Stimulated activated memory B cell treated with anti-CD40 and anti-IgM and Interleukin-4, amounts not matched to agents 10 μg/mL and 1 μg/mL and 100 μg/mL, for 72 hours (primary cell): ENCODE results near the gene TRAK2.
A peak's percentile ranks its signal among the peaks of the same experiment; 100 is the strongest.
"Not testable (repeated sequence)": the region's sequence is repeated elsewhere in the genome, so short reads cannot be mapped to it uniquely, and the experiment has no call there.

Source experiments
- ATAC-seq: fragments of 150-1000 bp; cut with Tn5 transposase; 2 replicates; pipeline ENCODE4 v1.10.0; 2021
- H3K27ac Mint-ChIP-seq: one replicate; pipeline ENCODE4 v1.8.0; 2022; ENCODE audit warnings: mild to moderate bottlenecking, mixed read lengths
- H3K27me3 Mint-ChIP-seq: one replicate; pipeline ENCODE4 v1.8.0; 2022; ENCODE audit warnings: mixed read lengths
- H3K36me3 Mint-ChIP-seq: one replicate; pipeline ENCODE4 v1.8.0; 2022; ENCODE audit warnings: mixed read lengths
- H3K4me1 Mint-ChIP-seq: one replicate; pipeline ENCODE4 v1.8.0; 2022; ENCODE audit warnings: mixed read lengths
- H3K4me3 Mint-ChIP-seq: one replicate; pipeline ENCODE4 v1.8.0; 2022; ENCODE audit warnings: mild to moderate bottlenecking, moderate library complexity, mixed read lengths
- H3K9me3 Mint-ChIP-seq: one replicate; pipeline ENCODE4 v1.8.0; 2022; ENCODE audit warnings: mixed read lengths

The TRAK2 gene, protein sequence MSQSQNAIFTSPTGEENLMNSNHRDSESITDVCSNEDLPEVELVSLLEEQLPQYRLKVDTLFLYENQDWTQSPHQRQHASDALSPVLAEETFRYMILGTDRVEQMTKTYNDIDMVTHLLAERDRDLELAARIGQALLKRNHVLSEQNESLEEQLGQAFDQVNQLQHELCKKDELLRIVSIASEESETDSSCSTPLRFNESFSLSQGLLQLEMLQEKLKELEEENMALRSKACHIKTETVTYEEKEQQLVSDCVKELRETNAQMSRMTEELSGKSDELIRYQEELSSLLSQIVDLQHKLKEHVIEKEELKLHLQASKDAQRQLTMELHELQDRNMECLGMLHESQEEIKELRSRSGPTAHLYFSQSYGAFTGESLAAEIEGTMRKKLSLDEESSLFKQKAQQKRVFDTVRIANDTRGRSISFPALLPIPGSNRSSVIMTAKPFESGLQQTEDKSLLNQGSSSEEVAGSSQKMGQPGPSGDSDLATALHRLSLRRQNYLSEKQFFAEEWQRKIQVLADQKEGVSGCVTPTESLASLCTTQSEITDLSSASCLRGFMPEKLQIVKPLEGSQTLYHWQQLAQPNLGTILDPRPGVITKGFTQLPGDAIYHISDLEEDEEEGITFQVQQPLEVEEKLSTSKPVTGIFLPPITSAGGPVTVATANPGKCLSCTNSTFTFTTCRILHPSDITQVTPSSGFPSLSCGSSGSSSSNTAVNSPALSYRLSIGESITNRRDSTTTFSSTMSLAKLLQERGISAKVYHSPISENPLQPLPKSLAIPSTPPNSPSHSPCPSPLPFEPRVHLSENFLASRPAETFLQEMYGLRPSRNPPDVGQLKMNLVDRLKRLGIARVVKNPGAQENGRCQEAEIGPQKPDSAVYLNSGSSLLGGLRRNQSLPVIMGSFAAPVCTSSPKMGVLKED

DNA sequence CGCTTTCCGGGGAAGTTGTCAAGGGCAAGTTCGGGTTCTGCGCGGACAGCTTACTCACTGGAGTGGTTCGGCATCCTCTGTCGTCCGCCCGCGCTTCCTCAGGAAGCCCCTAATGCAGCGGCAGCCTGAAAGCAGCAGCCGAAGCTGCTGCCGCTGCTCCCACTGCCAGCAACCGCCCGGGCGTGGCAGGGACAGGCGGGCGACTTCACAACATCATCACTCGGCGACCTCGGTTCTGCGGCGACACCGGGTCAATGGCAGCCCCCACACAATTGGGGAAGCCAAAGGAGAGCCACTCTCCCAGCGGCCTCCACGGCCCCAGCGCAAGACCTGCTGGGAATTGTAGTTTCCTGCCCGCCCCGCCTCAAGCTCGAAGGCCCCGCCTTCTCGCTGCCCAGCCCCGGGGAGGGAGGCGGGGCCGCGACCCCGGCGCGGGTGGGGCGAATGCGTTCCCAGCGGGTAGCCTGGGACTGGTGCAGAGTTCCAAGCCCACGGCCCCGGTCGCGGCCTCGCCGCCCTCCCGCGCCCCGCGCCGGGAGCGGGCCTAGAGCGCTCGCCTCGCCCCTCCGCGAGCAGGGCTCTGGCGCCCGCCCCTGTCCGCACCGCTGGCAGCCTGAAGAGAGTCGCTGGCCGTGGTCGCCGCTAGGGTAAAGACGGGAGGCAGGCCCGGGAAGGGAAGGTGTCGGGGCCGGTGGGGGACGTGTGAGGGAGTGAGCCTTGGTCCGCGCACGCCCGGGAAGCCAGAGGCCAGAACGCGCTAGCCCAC lies at the start of gene TRAK2, which contains the start of gene STRADB:
TRAK2 (minus strand) TSS at position 167 of the 766 bp plus-strand sequence. CDS start 30,951 bp downstream, outside the sequence.
STRADB (plus strand) TSS at position 449 of the 766 bp plus-strand sequence. CDS start 3,101 bp downstream, outside the sequence.
- H3K27ac Mint-ChIP-seq, result peak within 1 kb of the TSS; percentile 94
- H3K36me3 Mint-ChIP-seq, result no peaks in the 10 kb centered on the region
- no peaks in the 10 kb centered on the region for H3K9me3 Mint-ChIP-seq
- ATAC-seq, result peak; percentile 97
- H3K27me3 Mint-ChIP-seq, result no peaks in the 10 kb centered on the region
- peaks cover 14% of the 10 kb centered on the region for H3K4me1 Mint-ChIP-seq
- peak within 1 kb of the TSS; percentile 97 for H3K4me3 Mint-ChIP-seq

- Mint-ChIP-seq H3K36me3 (peaks cover 29% of the 10 kb centered on the region), H3K4me3 (no peak overlapping the region), H3K4me1 (no peaks in the 10 kb centered on the region), H3K27ac (no peak overlapping the region), H3K9me3 (peaks cover 15% of the 10 kb centered on the region), H3K27me3 (no peaks in the 10 kb centered on the region)
- no peak for ATAC-seq
Measured at GRCh38 chr2:201500534-201500933, 49.3 kb upstream of the TRAK2 start.

DNA sequence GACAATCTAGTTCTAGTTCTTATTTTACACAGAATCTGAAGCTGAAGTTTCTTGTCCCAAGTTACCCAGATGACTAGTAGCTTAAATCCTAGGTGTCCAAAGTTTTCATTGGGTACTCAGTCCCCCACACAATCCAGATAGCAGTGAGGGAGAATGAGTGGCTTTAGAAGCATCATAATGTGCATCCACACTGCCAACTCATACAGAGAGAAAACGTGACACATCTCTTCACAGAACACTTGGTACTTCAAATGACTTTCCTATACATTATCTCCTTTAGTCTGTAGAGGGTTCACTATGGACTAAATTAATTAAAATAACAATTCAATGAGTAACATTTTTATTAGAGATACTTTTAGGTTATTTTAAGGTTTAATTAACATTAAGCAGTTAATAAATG lies 45.5 kb upstream of the TRAK2 start:
- Mint-ChIP-seq H3K4me1 (no peaks in the 10 kb centered on the region), H3K4me3 (no peak overlapping the region), H3K27me3 (no peaks in the 10 kb centered on the region), H3K27ac (no peak overlapping the region), H3K9me3 (peaks cover 3% of the 10 kb centered on the region), H3K36me3 (peaks cover 12% of the 10 kb centered on the region)
- ATAC-seq, result no peak

- no peak overlapping the region for H3K27ac Mint-ChIP-seq
- H3K4me1 Mint-ChIP-seq, result no peaks in the 10 kb centered on the region
- no peak overlapping the region for H3K4me3 Mint-ChIP-seq
- no peaks in the 10 kb centered on the region for H3K9me3 Mint-ChIP-seq
- ATAC-seq, result no peak
- H3K36me3 Mint-ChIP-seq, result no peaks in the 10 kb centered on the region
- H3K27me3 Mint-ChIP-seq, result peaks cover 9% of the 10 kb centered on the region
Measured at GRCh38 chr2:201490291-201490690, 39.0 kb upstream of the TRAK2 start.

GRCh38 chr2:201484805-201485204 lies 33.5 kb upstream of the TRAK2 start:
- Mint-ChIP-seq H3K36me3 (peaks cover 14% of the 10 kb centered on the region), H3K4me3 (no peak overlapping the region), H3K27ac (no peak overlapping the region), H3K9me3 (no peaks in the 10 kb centered on the region), H3K4me1 (no peaks in the 10 kb centered on the region), H3K27me3 (no peaks in the 10 kb centered on the region)
- ATAC-seq, result no peak

GRCh38 chr2:201483758-201484157 lies 32.5 kb upstream of the TRAK2 start:
- H3K4me1 Mint-ChIP-seq, H3K9me3 Mint-ChIP-seq, H3K27me3 Mint-ChIP-seq, H3K4me3 Mint-ChIP-seq, ATAC-seq, H3K27ac Mint-ChIP-seq: not testable (repeated sequence)
- peaks cover 15% of the 10 kb centered on the region for H3K36me3 Mint-ChIP-seq

DNA sequence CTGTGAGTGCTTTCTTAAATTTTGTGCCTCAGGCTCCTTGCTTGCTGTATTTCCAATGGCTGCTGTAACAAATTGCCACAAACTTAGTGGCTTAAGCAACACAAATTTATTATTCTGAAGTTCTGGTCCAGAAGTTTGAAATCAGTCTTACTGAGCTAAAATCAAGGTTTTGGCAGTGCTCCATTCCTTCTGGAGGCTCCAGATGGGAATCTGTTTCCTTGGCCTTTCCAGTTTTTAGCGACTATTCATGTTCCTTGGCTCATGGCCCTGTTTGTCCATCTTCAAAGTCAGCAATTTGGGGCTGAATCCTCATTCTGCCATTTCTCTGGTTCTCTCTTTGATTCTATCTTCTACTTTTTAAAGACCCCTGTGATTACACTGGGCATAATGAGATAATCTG lies 32.1 kb upstream of the TRAK2 start:
- no peaks in the 10 kb centered on the region for H3K9me3 Mint-ChIP-seq

GRCh38 chr2:201482543-201482942 lies 31.3 kb upstream of the TRAK2 start:
- no peaks in the 10 kb centered on the region for H3K9me3 Mint-ChIP-seq
- H3K27ac Mint-ChIP-seq, result no peak overlapping the region

More for the DNA sequence above, 32.1 kb upstream of the TRAK2 start:
- no peak for ATAC-seq
- no peak overlapping the region for H3K4me3 Mint-ChIP-seq
- peaks cover 19% of the 10 kb centered on the region for H3K36me3 Mint-ChIP-seq
- no peak overlapping the region for H3K27ac Mint-ChIP-seq
- H3K4me1 Mint-ChIP-seq, result no peaks in the 10 kb centered on the region
- no peaks in the 10 kb centered on the region for H3K27me3 Mint-ChIP-seq

DNA sequence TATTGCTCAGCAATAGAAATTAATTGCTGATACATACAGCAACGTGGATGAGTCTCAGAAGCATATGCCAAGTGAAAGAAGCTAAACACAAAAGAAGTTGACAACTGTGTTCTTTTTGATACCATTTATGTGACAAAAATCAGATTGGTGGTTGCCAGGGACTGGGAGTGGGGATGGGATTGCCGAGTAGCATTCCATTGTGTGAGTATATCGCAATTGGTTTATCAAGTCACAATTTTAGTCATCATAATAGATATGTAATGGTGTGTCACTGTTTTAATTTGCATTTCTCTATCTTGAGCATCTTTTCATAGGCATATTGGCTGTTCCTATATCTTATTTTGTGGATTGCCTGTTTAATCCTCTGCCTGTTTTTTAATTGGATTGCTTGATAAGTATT lies 21.2 kb upstream of the TRAK2 start:
- H3K9me3 Mint-ChIP-seq, result no peaks in the 10 kb centered on the region
- H3K36me3 Mint-ChIP-seq, result peaks cover 73% of the 10 kb centered on the region
- no peak for ATAC-seq
- no peak overlapping the region for H3K4me3 Mint-ChIP-seq
- no peaks in the 10 kb centered on the region for H3K27me3 Mint-ChIP-seq
- no peaks in the 10 kb centered on the region for H3K4me1 Mint-ChIP-seq
- no peak overlapping the region for H3K27ac Mint-ChIP-seq

More at GRCh38 chr2:201482543-201482942, 31.3 kb upstream of the TRAK2 start:
- H3K4me3 Mint-ChIP-seq, result no peak overlapping the region
- no peaks in the 10 kb centered on the region for H3K4me1 Mint-ChIP-seq
- H3K27me3 Mint-ChIP-seq, result no peaks in the 10 kb centered on the region
- H3K36me3 Mint-ChIP-seq, result peaks cover 25% of the 10 kb centered on the region
- no peak for ATAC-seq

DNA sequence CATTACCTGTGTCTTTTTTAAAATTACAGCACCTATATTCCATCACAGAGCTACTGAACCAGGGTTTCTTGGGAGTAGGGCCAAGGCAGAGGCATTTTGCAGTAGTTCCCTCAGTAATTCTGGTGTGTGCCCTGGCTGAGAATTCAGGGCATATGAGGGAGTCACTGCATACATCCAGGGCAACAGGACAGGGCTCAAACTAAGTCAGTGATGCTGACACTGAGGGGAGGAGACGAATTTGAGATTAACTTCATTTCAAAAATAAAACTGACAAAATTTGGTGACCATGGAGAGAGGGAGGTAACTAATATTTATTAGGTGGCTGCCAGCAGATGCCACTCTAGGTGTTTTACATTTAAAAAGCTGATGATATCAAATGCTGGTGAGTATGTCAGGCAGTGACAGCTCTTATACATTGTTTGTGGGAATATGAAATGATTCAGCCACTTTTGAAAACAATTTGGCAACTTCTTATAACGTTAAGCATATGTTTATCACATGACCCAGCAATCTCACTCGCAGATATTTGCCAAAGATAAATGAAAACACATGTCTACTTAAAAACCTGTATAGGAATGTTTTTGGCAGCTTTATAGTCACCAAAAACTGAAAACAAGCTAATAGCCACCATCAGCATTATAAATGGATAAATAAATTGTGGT lies 20.6 kb upstream of the TRAK2 start:
- Mint-ChIP-seq H3K4me3 (no peak overlapping the region), H3K27me3 (no peaks in the 10 kb centered on the region), H3K27ac (no peak overlapping the region), H3K36me3 (peaks cover 75% of the 10 kb centered on the region), H3K9me3 (no peaks in the 10 kb centered on the region), H3K4me1 (no peaks in the 10 kb centered on the region)
- ATAC-seq, result no peak

- Mint-ChIP-seq H3K36me3 (peaks cover 75% of the 10 kb centered on the region), H3K4me1 (no peaks in the 10 kb centered on the region), H3K27me3 (no peaks in the 10 kb centered on the region), H3K27ac (no peak overlapping the region), H3K9me3 (no peaks in the 10 kb centered on the region), H3K4me3 (no peak overlapping the region)
- ATAC-seq, result no peak
Measured at GRCh38 chr2:201470821-201471731, 19.8 kb upstream of the TRAK2 start.

- Mint-ChIP-seq H3K4me1 (no peaks in the 10 kb centered on the region), H3K27me3 (no peaks in the 10 kb centered on the region), H3K27ac (no peak overlapping the region), H3K9me3 (no peaks in the 10 kb centered on the region), H3K4me3 (no peak overlapping the region), H3K36me3 (peaks cover 73% of the 10 kb centered on the region)
- no peak for ATAC-seq
Measured at GRCh38 chr2:201467666-201468065, 16.4 kb upstream of the TRAK2 start.

DNA sequence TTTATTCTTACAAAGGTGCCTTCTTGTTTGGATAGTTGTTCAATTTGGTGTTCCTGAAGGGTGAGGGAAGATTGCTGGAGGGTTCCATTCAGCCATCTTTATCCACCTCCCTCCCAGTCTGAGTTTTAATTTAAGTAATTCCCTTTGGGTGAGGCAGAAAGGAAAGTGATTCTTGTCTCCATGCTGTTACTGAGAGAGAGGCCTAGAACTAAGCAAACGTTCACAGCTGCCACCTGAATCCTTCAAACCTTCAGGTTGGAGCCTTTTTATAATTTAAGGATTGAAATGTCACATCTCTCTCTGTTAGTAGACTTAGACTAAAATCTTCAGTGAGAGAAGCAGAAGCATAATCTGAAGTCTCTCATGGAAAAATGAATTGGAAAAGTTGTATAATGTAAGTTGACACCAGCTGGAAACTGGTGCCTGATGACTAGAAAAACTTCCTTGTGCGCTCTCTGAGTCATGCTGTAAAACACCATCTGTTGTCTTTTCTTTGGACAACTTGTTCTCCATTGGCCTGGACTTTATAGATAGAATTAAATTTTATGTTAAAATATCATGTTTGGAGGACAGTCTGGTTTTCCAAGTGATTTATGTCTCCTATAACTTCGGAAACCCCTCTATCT lies 14.9 kb upstream of the TRAK2 start:
- no peaks in the 10 kb centered on the region for H3K27me3 Mint-ChIP-seq
- peaks cover 75% of the 10 kb centered on the region for H3K36me3 Mint-ChIP-seq
- H3K9me3 Mint-ChIP-seq, result peaks cover 3% of the 10 kb centered on the region
- H3K27ac Mint-ChIP-seq, result no peak overlapping the region
- no peak overlapping the region for H3K4me3 Mint-ChIP-seq
- ATAC-seq, result no peak
- H3K4me1 Mint-ChIP-seq, result no peaks in the 10 kb centered on the region
